Transverse colon (tissue), 3 donors: ENCODE measurements around the gene TMUB1.

Experiments used
- EP300 ChIP-seq: sonication (generic); formaldehyde crosslinking; IDR thresholded peaks from one replicate; pipeline ENCODE4 v1.6.1; 2017; ENCODE audit warnings: antibody characterized with exemption, low read depth
- POLR2AphosphoS5 ChIP-seq, 3 donors: sonication (generic); formaldehyde crosslinking; IDR thresholded peaks; one replicate each; pipeline ENCODE4 v1.6.1; 2016; ENCODE audit warnings: antibody characterized with exemption in 3 of 3

GRCh38 chr7:151064454-151064853 lies 18.8 kb downstream of the TMUB1 start:
- TF ChIP-seq POLR2AphosphoS5 (IDR thresholded peaks at IDR 0.05) (no peak), EP300 (no peak)
